OCI-LY3 (cell line): ENCODE measurements around the gene CXCL14.

Experiments used
- H2AFZ ChIP-seq: fragments of 200-600, 300-600 bp; shearing (Covaris generic); 2 replicates; pipeline ENCODE4 v1.6.0; 2014; ENCODE audit warnings: antibody characterized with exemption, low read depth, low read length
- H3K27ac ChIP-seq: fragments of 200-600, 300-600 bp; sonication (generic); 2 replicates; pipeline ENCODE4 v1.5.1; 2014; ENCODE audit warnings: mild to moderate bottlenecking, low read length, moderate library complexity, mixed read lengths
- H3K27me3 ChIP-seq: fragments of 200-600, 300-600 bp; sonication (generic); 2 replicates; pipeline ENCODE4 v1.6.1; 2014; ENCODE audit warnings: low read depth, low read length, mixed read lengths
- H3K36me3 ChIP-seq: fragments of 200-600, 300-600 bp; sonication (generic); replicated peaks from 2 replicates; pipeline ENCODE3; 2014; ENCODE audit warnings: low read depth, low read length, mixed read lengths
- H3K4me1 ChIP-seq: fragments of 300-600, 200-600 bp; sonication (generic); 2 replicates; pipeline ENCODE4 v1.6.1; 2014; ENCODE audit warnings: low read length, mixed read lengths
- H3K4me2 ChIP-seq: fragments of 200-600, 300-600 bp; sonication (generic); 2 replicates; pipeline ENCODE4 v1.6.1; 2014; ENCODE audit warnings: low read length, mixed read lengths
- H3K4me3 ChIP-seq: fragments of 300-600, 200-600 bp; sonication (generic); 2 replicates; pipeline ENCODE4 v1.5.1; 2014; ENCODE audit warnings: antibody characterized with exemption, mild to moderate bottlenecking, low read length, moderate library complexity
- H3K79me2 ChIP-seq: fragments of 300-600, 200-600 bp; shearing (Covaris generic); 2 replicates; pipeline ENCODE4 v1.6.1; 2014; ENCODE audit warnings: mild to moderate bottlenecking, low read length, mixed read lengths
- H3K9ac ChIP-seq: fragments of 300-600, 200-600 bp; shearing (Covaris generic); 2 replicates; pipeline ENCODE4 v1.6.0; 2014; ENCODE audit warnings: mild to moderate bottlenecking, low read length, moderate library complexity
- H3K9me3 ChIP-seq: fragments of 200-600, 300-600 bp; shearing (Covaris generic); 2 replicates; pipeline ENCODE4 v1.6.1; 2014; ENCODE audit warnings: low read length, mixed read lengths; ENCODE audit not compliant: insufficient read depth
- H4K20me1 ChIP-seq: fragments of 200-600, 300-600 bp; sonication (generic); 2 replicates; pipeline ENCODE4 v1.6.1; 2016; ENCODE audit warnings: low read length, mixed read lengths; ENCODE audit not compliant: insufficient read depth
- EZH2phosphoT487 ChIP-seq: fragments of 200-600 bp; shearing (Covaris generic); IDR thresholded peaks from 2 replicates; pipeline ENCODE4 v1.6.1; 2018; ENCODE audit warnings: antibody characterized with exemption, mixed run types, low read depth
- TF ChIP-seq, protein P1 (sequence below): fragments of 200-600, 300-600 bp; sonication (generic); IDR thresholded peaks from 2 replicates; pipeline ENCODE4 v1.5.1; 2014; ENCODE audit warnings: antibody characterized with exemption, low read length, low read depth

CXCL14 gene

DNA sequence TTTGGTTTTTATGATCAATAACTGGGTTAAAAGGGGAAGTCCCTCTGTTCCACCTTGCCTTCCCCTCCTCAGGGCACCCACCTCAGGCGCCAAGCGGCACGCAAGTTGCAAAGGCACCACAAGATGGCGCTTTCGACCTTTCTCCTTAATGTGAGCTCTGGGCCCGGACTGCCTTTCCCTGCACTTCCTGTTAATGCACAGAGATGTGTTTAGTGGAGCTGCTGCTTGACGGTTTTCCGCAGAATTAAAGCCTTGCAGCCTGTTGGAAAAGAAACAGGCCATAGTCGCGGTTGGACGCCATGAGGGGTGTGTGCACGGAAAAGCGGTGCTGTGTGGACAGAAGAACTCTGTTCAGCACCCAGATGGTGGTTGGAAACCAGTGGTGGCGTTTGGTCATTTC, 17.9 kb downstream of the CXCL14 start:
- TF ChIP-seq, protein P1, sequence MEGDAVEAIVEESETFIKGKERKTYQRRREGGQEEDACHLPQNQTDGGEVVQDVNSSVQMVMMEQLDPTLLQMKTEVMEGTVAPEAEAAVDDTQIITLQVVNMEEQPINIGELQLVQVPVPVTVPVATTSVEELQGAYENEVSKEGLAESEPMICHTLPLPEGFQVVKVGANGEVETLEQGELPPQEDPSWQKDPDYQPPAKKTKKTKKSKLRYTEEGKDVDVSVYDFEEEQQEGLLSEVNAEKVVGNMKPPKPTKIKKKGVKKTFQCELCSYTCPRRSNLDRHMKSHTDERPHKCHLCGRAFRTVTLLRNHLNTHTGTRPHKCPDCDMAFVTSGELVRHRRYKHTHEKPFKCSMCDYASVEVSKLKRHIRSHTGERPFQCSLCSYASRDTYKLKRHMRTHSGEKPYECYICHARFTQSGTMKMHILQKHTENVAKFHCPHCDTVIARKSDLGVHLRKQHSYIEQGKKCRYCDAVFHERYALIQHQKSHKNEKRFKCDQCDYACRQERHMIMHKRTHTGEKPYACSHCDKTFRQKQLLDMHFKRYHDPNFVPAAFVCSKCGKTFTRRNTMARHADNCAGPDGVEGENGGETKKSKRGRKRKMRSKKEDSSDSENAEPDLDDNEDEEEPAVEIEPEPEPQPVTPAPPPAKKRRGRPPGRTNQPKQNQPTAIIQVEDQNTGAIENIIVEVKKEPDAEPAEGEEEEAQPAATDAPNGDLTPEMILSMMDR, result peak; percentile 72
- TF ChIP-seq EZH2phosphoT487, result no peak
- H3K36me3 ChIP-seq, result no peaks in the 10 kb centered on the region
- H4K20me1 ChIP-seq, result no peaks in the 10 kb centered on the region
- peaks cover 22% of the 10 kb centered on the region for H3K4me1 ChIP-seq
- H3K27ac ChIP-seq, result no peak overlapping the region
- H3K79me2 ChIP-seq, result no peaks in the 10 kb centered on the region
- H3K27me3 ChIP-seq, result peaks cover 10% of the 10 kb centered on the region; the same call in 1 of the 2 replicates
- H2AFZ ChIP-seq, result peak overlapping the region; percentile 87
- peak overlapping the region; percentile 75 for H3K4me2 ChIP-seq
- peak overlapping the region; percentile 19; the same call in 1 of the 2 replicates for H3K9ac ChIP-seq
- peak overlapping the region; percentile 64 for H3K4me3 ChIP-seq
- H3K9me3 ChIP-seq, result no peaks in the 10 kb centered on the region

DNA sequence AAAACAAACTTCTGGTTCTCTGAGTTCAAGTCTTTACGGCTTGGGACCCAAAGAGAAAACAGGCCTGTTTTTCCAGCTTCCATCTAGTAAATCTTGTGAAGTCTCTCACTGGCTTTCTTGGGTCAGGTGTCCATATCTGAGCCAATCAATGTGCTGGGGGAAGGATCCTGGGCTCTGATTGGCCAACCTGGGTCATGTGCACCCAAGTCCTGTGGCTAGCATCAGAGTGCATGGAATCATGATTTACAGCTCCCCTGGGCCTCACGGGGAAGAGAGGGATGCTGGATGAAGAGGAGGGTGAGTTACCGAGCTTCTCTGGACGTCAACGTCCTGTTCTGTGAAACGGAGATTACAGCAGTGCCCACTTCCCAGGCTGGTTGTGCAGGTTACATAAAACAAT, 19.4 kb downstream of the CXCL14 start:
- Histone ChIP-seq H3K4me3 (no peak overlapping the region), H3K4me1 (peaks cover 22% of the 10 kb centered on the region), H3K36me3 (no peaks in the 10 kb centered on the region), H3K9ac (no peak overlapping the region), H3K4me2 (no peak overlapping the region), H3K79me2 (no peaks in the 10 kb centered on the region), H3K27me3 (peaks cover 12% of the 10 kb centered on the region; the same call in 1 of the 2 replicates), H3K27ac (no peak overlapping the region), H4K20me1 (no peaks in the 10 kb centered on the region), H3K9me3 (no peaks in the 10 kb centered on the region), H2AFZ (no peak overlapping the region)
- TF ChIP-seq EZH2phosphoT487, result no peak
- TF ChIP-seq, protein P1, result no peak

DNA sequence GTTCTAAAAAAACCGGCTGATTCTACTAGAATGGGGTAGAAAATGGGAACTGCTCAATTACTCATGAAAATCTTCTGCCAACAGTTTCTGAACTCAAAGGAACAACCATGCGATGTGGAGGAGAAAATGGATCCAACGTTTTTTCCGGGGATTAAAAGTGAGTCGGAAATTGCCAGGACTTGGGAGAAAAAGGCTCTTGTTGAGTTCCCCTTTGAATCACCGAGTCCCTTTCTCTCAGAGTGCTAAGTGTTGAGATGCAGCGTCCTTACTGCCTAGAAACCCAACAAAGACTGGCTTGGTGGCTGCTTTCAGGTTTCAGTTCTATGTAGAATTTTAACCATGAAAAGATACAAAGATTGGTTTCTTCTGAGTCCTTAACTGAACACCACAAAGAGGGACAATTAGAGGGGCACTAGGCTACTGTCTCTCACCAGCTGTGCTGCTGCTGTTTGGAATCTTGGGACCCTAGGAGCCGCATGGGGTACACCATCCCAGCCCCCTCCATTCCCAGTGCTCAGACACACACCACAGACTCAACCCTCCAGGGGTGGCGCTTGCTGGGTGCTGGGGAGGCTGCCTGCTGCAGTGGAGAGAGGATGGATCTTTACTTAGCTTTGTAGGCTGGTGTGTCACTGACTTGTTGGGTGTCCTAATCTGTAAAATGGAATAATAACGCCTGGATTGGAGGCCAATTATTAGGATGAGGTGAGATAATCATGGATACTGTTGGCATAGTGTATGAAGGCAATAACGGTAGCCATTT, 21.5 kb downstream of the CXCL14 start:
- peak overlapping the region; percentile 55 for H3K4me2 ChIP-seq
- TF ChIP-seq EZH2phosphoT487, result no peak
- TF ChIP-seq, protein P1, result no peak

DNA sequence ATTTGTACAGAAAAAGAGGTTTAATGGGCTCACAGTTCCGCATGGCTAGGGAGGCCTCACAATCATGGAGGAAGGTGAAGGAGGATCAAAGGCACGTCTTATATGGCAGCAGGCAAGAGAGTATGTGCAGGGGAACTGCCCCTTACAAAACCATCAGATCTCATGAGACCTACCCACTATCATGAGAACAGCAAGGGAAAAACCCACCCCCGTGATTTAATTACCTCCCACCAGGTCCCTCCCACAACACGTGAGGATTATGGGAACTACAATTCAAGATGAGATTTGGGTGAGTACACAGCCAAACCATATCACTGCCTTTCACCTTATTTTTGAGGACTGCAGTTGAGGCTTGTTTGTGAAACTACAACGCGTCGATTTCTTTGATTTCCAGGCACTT, 22.2 kb downstream of the CXCL14 start:
- Histone ChIP-seq H3K4me3 (0 out of 2 replicates have a peak overlapping the region, but pooled peaks have one; percentile 34), H3K27ac (no peak overlapping the region), H3K79me2 (no peaks in the 10 kb centered on the region), H3K9me3 (no peaks in the 10 kb centered on the region), H3K4me1 (peaks cover 22% of the 10 kb centered on the region), H3K9ac (no peak overlapping the region), H3K36me3 (no peaks in the 10 kb centered on the region), H3K4me2 (peak overlapping the region; percentile 55), H2AFZ (no peak overlapping the region), H3K27me3 (peaks cover 19% of the 10 kb centered on the region; the same call in 1 of the 2 replicates), H4K20me1 (no peaks in the 10 kb centered on the region)
- TF ChIP-seq EZH2phosphoT487, result no peak
- TF ChIP-seq, protein P1, result no peak

More for the DNA sequence above, 21.5 kb downstream of the CXCL14 start:
- Histone ChIP-seq H3K27me3 (peaks cover 19% of the 10 kb centered on the region; the same call in 1 of the 2 replicates), H3K4me1 (peaks cover 22% of the 10 kb centered on the region), H3K27ac (no peak overlapping the region), H3K36me3 (no peaks in the 10 kb centered on the region), H3K79me2 (no peaks in the 10 kb centered on the region), H3K4me3 (peak overlapping the region; percentile 34; the same call in 1 of the 2 replicates), H3K9ac (no peak overlapping the region), H2AFZ (no peak overlapping the region), H3K9me3 (no peaks in the 10 kb centered on the region), H4K20me1 (no peaks in the 10 kb centered on the region)
